HEK293 (cell line): ENCODE data around the gene MYH1.

Experiments used
- CTCF ChIA-PET: fragments of 350-600 bp; formaldehyde crosslinking; extraction: SDS; loops from one replicate; lab custom pipeline; 2021; ENCODE audit warnings: antibody characterized with exemption; lab: Yijun Ruan, JAX
- POLR2A ChIA-PET: fragments of 300-600 bp; formaldehyde crosslinking; extraction: SDS; loops from one replicate; lab custom pipeline; 2020; ENCODE audit warnings: antibody characterized with exemption, inconsistent platforms; lab: Yijun Ruan, JAX
- H3K27ac ChIP-seq: fragments of 200-500 bp; sonication (Bioruptor generic); 2 replicates; pipeline ENCODE4 v1.5.1; 2014; ENCODE audit warnings: low read depth, low read length, control low read depth, inconsistent platforms; ENCODE audit errors: extremely low read depth
- H3K36me3 ChIP-seq, 2 experiments: fragments of 200-500 bp in 1 of 2; sonication (Bioruptor generic) in 1 of 2; 1 replicate in 1 of 2; 2 replicates in 1 of 2; pipeline ENCODE4 v1.5.1; 2014 to 2017; ENCODE audit warnings: inconsistent platforms in 2 of 2, low read length in 2 of 2; ENCODE audit not compliant: control insufficient read depth in 2 of 2, insufficient read depth in 1 of 2
- H3K4me1 ChIP-seq: fragments of 200-500 bp; sonication (Bioruptor generic); 2 replicates; pipeline ENCODE4 v1.5.1; 2014; ENCODE audit warnings: mild to moderate bottlenecking, low read length, inconsistent platforms; ENCODE audit not compliant: control insufficient read depth, insufficient read depth
- H3K4me3 ChIP-seq: 2 replicates; pipeline ENCODE4 v1.5.1; 2011; ENCODE audit warnings: low read depth, mild to moderate bottlenecking, control low read depth, low read length, moderate library complexity
- H3K9me3 ChIP-seq: fragments of 200-500 bp; sonication (Bioruptor generic); 2 replicates; pipeline ENCODE4 v1.5.1; 2014; ENCODE audit warnings: low read depth, low read length, inconsistent platforms; ENCODE audit not compliant: control insufficient read depth, insufficient read depth
- CTCF ChIP-seq: fragments of 450-650 bp; formaldehyde crosslinking; IDR thresholded peaks from 2 replicates; pipeline ENCODE4 v1.5.1; 2016; ENCODE audit warnings: missing biosample characterization, missing genetic modification characterization
- KLF8 ChIP-seq: fragments of 450-650 bp; formaldehyde crosslinking; IDR thresholded peaks from 2 replicates; pipeline ENCODE4 v1.5.1; 2016; ENCODE audit warnings: missing biosample characterization, missing genetic modification characterization
- SP2 ChIP-seq: fragments of 450-650 bp; formaldehyde crosslinking; IDR thresholded peaks from 2 replicates; pipeline ENCODE4 v1.5.1; 2016; ENCODE audit warnings: missing biosample characterization, missing genetic modification characterization
- ZBTB48 ChIP-seq: fragments of 450-650 bp; formaldehyde crosslinking; IDR thresholded peaks from 2 replicates; pipeline ENCODE4 v1.5.1; 2016; ENCODE audit warnings: missing biosample characterization, missing genetic modification characterization
- ZBTB7A ChIP-seq: fragments of 450-650 bp; formaldehyde crosslinking; IDR thresholded peaks from 2 replicates; pipeline ENCODE4 v1.5.1; 2016; ENCODE audit warnings: low read depth, missing biosample characterization, missing genetic modification characterization
- ZFP3 ChIP-seq: fragments of 450-650 bp; formaldehyde crosslinking; IDR thresholded peaks from 2 replicates; pipeline ENCODE4 v1.5.1; 2016; ENCODE audit warnings: low read depth, missing biosample characterization, missing genetic modification characterization
- ZNF140 ChIP-seq: fragments of 450-650 bp; formaldehyde crosslinking; IDR thresholded peaks from 2 replicates; pipeline ENCODE4 v1.5.1; 2016; ENCODE audit warnings: missing biosample characterization, missing genetic modification characterization
- ZNF157 ChIP-seq: fragments of 450-650 bp; formaldehyde crosslinking; IDR thresholded peaks from 2 replicates; pipeline ENCODE4 v1.5.1; 2016; ENCODE audit warnings: missing biosample characterization, missing genetic modification characterization
- ZNF19 ChIP-seq: fragments of 450-650 bp; formaldehyde crosslinking; IDR thresholded peaks from 2 replicates; pipeline ENCODE4; 2016; ENCODE audit warnings: missing biosample characterization, missing genetic modification characterization, low read depth
- ZNF2 ChIP-seq: fragments of 450-650 bp; formaldehyde crosslinking; IDR thresholded peaks from 2 replicates; pipeline ENCODE4 v1.5.1; 2016; ENCODE audit warnings: missing biosample characterization, missing genetic modification characterization
- ZNF211 ChIP-seq: fragments of 450-650 bp; formaldehyde crosslinking; IDR thresholded peaks from 2 replicates; pipeline ENCODE4 v1.5.1; 2016; ENCODE audit warnings: low read depth, missing biosample characterization, missing genetic modification characterization
- ZNF292 ChIP-seq: fragments of 450-650 bp; formaldehyde crosslinking; IDR thresholded peaks from 2 replicates; pipeline ENCODE4 v1.5.1; 2016; ENCODE audit warnings: low read depth, missing biosample characterization, missing genetic modification characterization, borderline replicate concordance
- ZNF394 ChIP-seq: fragments of 450-650 bp; formaldehyde crosslinking; IDR thresholded peaks from 2 replicates; pipeline ENCODE4 v1.5.1; 2016; ENCODE audit warnings: missing biosample characterization, missing genetic modification characterization, mild to moderate bottlenecking, moderate library complexity, borderline replicate concordance
- ZNF449 ChIP-seq: fragments of 450-650 bp; formaldehyde crosslinking; IDR thresholded peaks from 2 replicates; pipeline ENCODE4 v1.5.1; 2017; ENCODE audit warnings: missing biosample characterization, mild to moderate bottlenecking, missing genetic modification characterization, moderate library complexity
- ZNF473 ChIP-seq: fragments of 450-650 bp; formaldehyde crosslinking; IDR thresholded peaks from 2 replicates; pipeline ENCODE4 v1.5.1; 2017; ENCODE audit warnings: missing biosample characterization, missing genetic modification characterization
- ZNF514 ChIP-seq: fragments of 450-650 bp; formaldehyde crosslinking; IDR thresholded peaks from 2 replicates; pipeline ENCODE4 v1.5.1; 2016; ENCODE audit warnings: missing biosample characterization, missing genetic modification characterization
- ZNF530 ChIP-seq: fragments of 450-650 bp; formaldehyde crosslinking; IDR thresholded peaks from 2 replicates; pipeline ENCODE4 v1.5.1; 2016; ENCODE audit warnings: low read depth, missing biosample characterization, missing genetic modification characterization
- ZNF544 ChIP-seq: fragments of 450-650 bp; formaldehyde crosslinking; IDR thresholded peaks from 2 replicates; pipeline ENCODE4 v1.5.0; 2017; ENCODE audit warnings: missing biosample characterization, missing genetic modification characterization
- ZNF548 ChIP-seq: fragments of 450-650 bp; formaldehyde crosslinking; IDR thresholded peaks from 2 replicates; pipeline ENCODE4 v1.5.1; 2016; ENCODE audit warnings: missing biosample characterization, missing genetic modification characterization
- ZNF560 ChIP-seq: fragments of 450-650 bp; formaldehyde crosslinking; IDR thresholded peaks from 2 replicates; pipeline ENCODE4 v1.5.1; 2017; ENCODE audit warnings: missing biosample characterization, missing genetic modification characterization, borderline replicate concordance
- ZNF561 ChIP-seq: fragments of 450-650 bp; IDR thresholded peaks from 2 replicates; pipeline ENCODE4 v1.5.1; 2018; ENCODE audit warnings: missing biosample characterization, missing genetic modification characterization, borderline replicate concordance
- ZNF585B ChIP-seq: fragments of 450-650 bp; formaldehyde crosslinking; IDR thresholded peaks from 2 replicates; pipeline ENCODE4 v1.5.1; 2016; ENCODE audit warnings: missing biosample characterization, missing genetic modification characterization
- ZNF596 ChIP-seq: fragments of 450-650 bp; IDR thresholded peaks from 2 replicates; pipeline ENCODE4 v1.5.0; 2018; ENCODE audit warnings: missing biosample characterization, mild to moderate bottlenecking, missing genetic modification characterization, moderate library complexity
- ZNF600 ChIP-seq: fragments of 450-650 bp; formaldehyde crosslinking; IDR thresholded peaks from 2 replicates; pipeline ENCODE4 v1.5.1; 2016; ENCODE audit warnings: missing biosample characterization, missing genetic modification characterization
- ZNF623 ChIP-seq: fragments of 450-650 bp; formaldehyde crosslinking; IDR thresholded peaks from 2 replicates; pipeline ENCODE4 v1.5.1; 2016; ENCODE audit warnings: missing biosample characterization, missing genetic modification characterization
- ZNF645 ChIP-seq: fragments of 450-650 bp; formaldehyde crosslinking; IDR thresholded peaks from 2 replicates; pipeline ENCODE4; 2016; ENCODE audit warnings: missing biosample characterization, missing genetic modification characterization
- ZNF654 ChIP-seq: fragments of 450-650 bp; formaldehyde crosslinking; IDR thresholded peaks from 2 replicates; pipeline ENCODE4 v1.5.1; 2016; ENCODE audit warnings: low read depth, missing biosample characterization, missing genetic modification characterization
- ZNF670 ChIP-seq: fragments of 450-650 bp; formaldehyde crosslinking; IDR thresholded peaks from 2 replicates; pipeline ENCODE4 v1.5.1; 2016; ENCODE audit warnings: missing biosample characterization, missing genetic modification characterization, low read depth
- ZNF701 ChIP-seq: fragments of 450-650 bp; formaldehyde crosslinking; IDR thresholded peaks from 2 replicates; pipeline ENCODE4 v1.5.1; 2016; ENCODE audit warnings: missing biosample characterization, missing genetic modification characterization
- ZNF777 ChIP-seq: fragments of 450-650 bp; formaldehyde crosslinking; IDR thresholded peaks from 2 replicates; pipeline ENCODE4 v1.5.1; 2017; ENCODE audit warnings: missing biosample characterization, missing genetic modification characterization, borderline replicate concordance
- ZNF785 ChIP-seq: fragments of 450-650 bp; formaldehyde crosslinking; IDR thresholded peaks from 2 replicates; pipeline ENCODE4 v1.5.1; 2016; ENCODE audit warnings: missing biosample characterization, missing genetic modification characterization
- ZNF792 ChIP-seq: fragments of 450-650 bp; formaldehyde crosslinking; IDR thresholded peaks from 2 replicates; pipeline ENCODE4 v1.5.1; 2016; ENCODE audit warnings: missing biosample characterization, missing genetic modification characterization
- ZNF843 ChIP-seq: fragments of 450-650 bp; formaldehyde crosslinking; IDR thresholded peaks from 2 replicates; pipeline ENCODE4 v1.5.1; 2016; ENCODE audit warnings: missing biosample characterization, missing genetic modification characterization
- ZSCAN16 ChIP-seq: fragments of 450-650 bp; formaldehyde crosslinking; IDR thresholded peaks from 2 replicates; pipeline ENCODE4 v1.5.1; 2016; ENCODE audit warnings: missing biosample characterization, missing genetic modification characterization
- ZSCAN30 ChIP-seq: fragments of 450-650 bp; IDR thresholded peaks from 2 replicates; pipeline ENCODE4 v1.5.1; 2018; ENCODE audit warnings: missing biosample characterization, mild to moderate bottlenecking, missing genetic modification characterization, moderate library complexity

MYH1 gene

GRCh38 chr17:10463402-10463801, 54.9 kb downstream of the MYH1 start:
- Histone ChIP-seq H3K36me3 (no peaks in the 10 kb centered on the region), H3K27ac (no peak overlapping the region), H3K4me3 (no peak overlapping the region), H3K4me1 (no peaks in the 10 kb centered on the region; the same call in 1 of the 2 replicates), H3K9me3 (no peaks in the 10 kb centered on the region)
- CTCF ChIA-PET, result interaction anchor here (0.6 to 4.2 kb wide), 4 partner anchors 29 to 155 kb away, joined by 3 to 17 read pairs (median 4); no protein-coding TSS in a partner anchor
- TF ChIP-seq ZNF777 (tag by site-specific recombination) (no peak), ZNF449 (tag by site-specific recombination) (no peak), ZNF792 (no peak), ZNF645 (tag by site-specific recombination) (no peak), ZNF560 (tag by site-specific recombination) (no peak), ZNF670 (tag by site-specific recombination) (no peak), ZNF785 (tag by site-specific recombination) (no peak), ZNF473 (tag by site-specific recombination) (no peak), ZNF843 (tag by site-specific recombination) (no peak), ZNF211 (no peak), ZNF561 (tag by site-specific recombination) (no peak), CTCF (no peak), ZNF544 (tag by site-specific recombination) (no peak), KLF8 (tag by site-specific recombination) (no peak), ZNF701 (tag by site-specific recombination) (no peak), ZNF19 (tag by site-specific recombination) (no peak)
- POLR2A ChIA-PET, result no interaction called here

GRCh38 chr17:10460062-10460461, 58.3 kb downstream of the MYH1 start:
- CTCF ChIA-PET, result interaction anchor here (4.2 kb wide), 1 partner anchor 155 kb away, joined by 17 read pairs; no protein-coding TSS in a partner anchor
- Histone ChIP-seq H3K36me3 (no peaks in the 10 kb centered on the region), H3K27ac (no peak overlapping the region), H3K4me1 (no peaks in the 10 kb centered on the region; the same call in 1 of the 2 replicates), H3K9me3 (no peaks in the 10 kb centered on the region), H3K4me3 (no peak overlapping the region)
- POLR2A ChIA-PET, result no interaction called here
- no peak for TF ChIP-seq ZNF548 (tag by site-specific recombination)
- no peak for TF ChIP-seq ZNF623 (tag by site-specific recombination)
- TF ChIP-seq ZNF394, result no peak
- TF ChIP-seq ZNF292 (tag by site-specific recombination), result no peak
- TF ChIP-seq ZSCAN30 (tag by site-specific recombination), result no peak
- TF ChIP-seq ZNF2, result no peak
- TF ChIP-seq ZNF596 (tag by site-specific recombination), result no peak
- TF ChIP-seq SP2 (tag by site-specific recombination), result no peak
- TF ChIP-seq ZBTB7A (tag by site-specific recombination), result no peak
- no peak for TF ChIP-seq ZNF157 (tag by site-specific recombination)
- TF ChIP-seq ZNF600 (tag by site-specific recombination), result no peak
- TF ChIP-seq ZNF140 (tag by site-specific recombination), result no peak
- no peak for TF ChIP-seq ZNF585B
- TF ChIP-seq ZFP3 (tag by site-specific recombination), result no peak
- TF ChIP-seq ZNF514 (tag by site-specific recombination), result no peak
- no peak for TF ChIP-seq ZNF654 (tag by site-specific recombination)
- TF ChIP-seq ZBTB48 (tag by site-specific recombination), result no peak
- no peak for TF ChIP-seq ZSCAN16 (tag by site-specific recombination)
- no peak for TF ChIP-seq ZNF530 (tag by site-specific recombination)
